ENCODE results near the gene SLC5A1. TPM values are rescaled to one million over a fixed set of nuclear protein-coding genes. Genes with fewer than 3 reads are reported as not detected.
A peak's percentile ranks its signal among the peaks of the same experiment; 100 is the strongest.
"Not testable (repeated sequence)": the region's sequence is repeated elsewhere in the genome, so short reads cannot be mapped to it uniquely, and the experiment has no call there.

Gene SLC5A1
- total and polyA plus RNA-seq, 3 donors from 2014 or later, result 3.5 to 4.8 (median 4.0) TPM

DNA sequence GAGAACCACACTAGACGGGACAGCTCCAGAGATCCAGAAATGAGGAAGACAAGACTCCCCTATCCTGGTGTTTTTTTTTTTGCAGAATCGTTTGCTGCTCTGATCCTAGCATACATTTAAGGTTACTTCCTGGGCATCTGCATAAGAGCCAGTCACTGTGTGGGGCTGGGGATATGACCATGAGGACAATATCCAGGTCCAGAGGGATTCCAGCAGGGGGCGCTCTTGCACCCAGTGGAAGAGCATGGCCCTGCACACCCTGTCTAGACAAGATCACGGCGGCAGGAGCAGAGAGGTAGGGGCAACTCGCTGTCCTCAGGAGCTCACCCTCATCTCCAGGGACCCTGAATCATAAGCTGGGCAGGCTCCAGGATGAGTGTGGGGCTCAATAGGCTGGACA is 97.6 kb downstream of the SLC5A1 start:
- intact Hi-C loops (cut with DNase I; ENCODE audit: low total_unique reads); H3K4me1 ChIP-seq; H3K9me3 ChIP-seq; H3K27me3 ChIP-seq; H3K4me3 ChIP-seq; DNase-seq; H3K36me3 ChIP-seq (ENCODE audit: low read depth, missing control alignments); H3K27ac ChIP-seq: not testable (repeated sequence)
- WGBS, 2 donors, result 54 to 58% methylated on average over 2 to 6 of the region's 6 CpGs

DNA sequence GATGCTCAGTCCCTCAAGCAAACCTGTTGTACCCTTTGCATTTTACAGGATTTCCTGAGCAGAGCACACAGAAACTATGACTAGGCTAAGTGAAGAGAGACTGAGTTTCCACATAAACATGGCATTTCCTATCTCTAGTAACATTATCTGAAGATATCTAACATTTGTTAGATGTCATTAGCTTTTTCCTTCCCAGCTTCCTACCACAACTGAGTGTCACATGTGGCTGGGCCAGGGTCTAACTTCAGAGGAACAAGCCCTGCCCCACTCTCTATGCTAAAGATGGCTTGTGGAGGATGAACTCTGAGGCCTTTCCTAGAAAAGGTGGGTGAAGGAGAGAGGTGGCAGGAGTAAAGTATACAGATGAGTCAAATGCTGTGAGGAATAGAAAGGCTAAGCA is 99.5 kb downstream of the SLC5A1 start:
- no peaks in the 10 kb centered on the region for H3K27me3 ChIP-seq
- H3K36me3 ChIP-seq (ENCODE audit: low read depth, missing control alignments), result no peaks in the 10 kb centered on the region
- intact Hi-C loops (cut with DNase I; ENCODE audit: low total_unique reads), result no loop called here
- no peaks in the 10 kb centered on the region for H3K4me1 ChIP-seq
- H3K27ac ChIP-seq, result no peak overlapping the region
- no peak overlapping the region for H3K4me3 ChIP-seq
- DNase-seq, result peak; percentile 6
- H3K9me3 ChIP-seq, result no peaks in the 10 kb centered on the region
- TF ChIP-seq, protein P1, sequence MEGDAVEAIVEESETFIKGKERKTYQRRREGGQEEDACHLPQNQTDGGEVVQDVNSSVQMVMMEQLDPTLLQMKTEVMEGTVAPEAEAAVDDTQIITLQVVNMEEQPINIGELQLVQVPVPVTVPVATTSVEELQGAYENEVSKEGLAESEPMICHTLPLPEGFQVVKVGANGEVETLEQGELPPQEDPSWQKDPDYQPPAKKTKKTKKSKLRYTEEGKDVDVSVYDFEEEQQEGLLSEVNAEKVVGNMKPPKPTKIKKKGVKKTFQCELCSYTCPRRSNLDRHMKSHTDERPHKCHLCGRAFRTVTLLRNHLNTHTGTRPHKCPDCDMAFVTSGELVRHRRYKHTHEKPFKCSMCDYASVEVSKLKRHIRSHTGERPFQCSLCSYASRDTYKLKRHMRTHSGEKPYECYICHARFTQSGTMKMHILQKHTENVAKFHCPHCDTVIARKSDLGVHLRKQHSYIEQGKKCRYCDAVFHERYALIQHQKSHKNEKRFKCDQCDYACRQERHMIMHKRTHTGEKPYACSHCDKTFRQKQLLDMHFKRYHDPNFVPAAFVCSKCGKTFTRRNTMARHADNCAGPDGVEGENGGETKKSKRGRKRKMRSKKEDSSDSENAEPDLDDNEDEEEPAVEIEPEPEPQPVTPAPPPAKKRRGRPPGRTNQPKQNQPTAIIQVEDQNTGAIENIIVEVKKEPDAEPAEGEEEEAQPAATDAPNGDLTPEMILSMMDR (IDR thresholded peaks at IDR 0.05), result no peak
- no peak for TF ChIP-seq POLR2A (IDR thresholded peaks at IDR 0.05)

DNA sequence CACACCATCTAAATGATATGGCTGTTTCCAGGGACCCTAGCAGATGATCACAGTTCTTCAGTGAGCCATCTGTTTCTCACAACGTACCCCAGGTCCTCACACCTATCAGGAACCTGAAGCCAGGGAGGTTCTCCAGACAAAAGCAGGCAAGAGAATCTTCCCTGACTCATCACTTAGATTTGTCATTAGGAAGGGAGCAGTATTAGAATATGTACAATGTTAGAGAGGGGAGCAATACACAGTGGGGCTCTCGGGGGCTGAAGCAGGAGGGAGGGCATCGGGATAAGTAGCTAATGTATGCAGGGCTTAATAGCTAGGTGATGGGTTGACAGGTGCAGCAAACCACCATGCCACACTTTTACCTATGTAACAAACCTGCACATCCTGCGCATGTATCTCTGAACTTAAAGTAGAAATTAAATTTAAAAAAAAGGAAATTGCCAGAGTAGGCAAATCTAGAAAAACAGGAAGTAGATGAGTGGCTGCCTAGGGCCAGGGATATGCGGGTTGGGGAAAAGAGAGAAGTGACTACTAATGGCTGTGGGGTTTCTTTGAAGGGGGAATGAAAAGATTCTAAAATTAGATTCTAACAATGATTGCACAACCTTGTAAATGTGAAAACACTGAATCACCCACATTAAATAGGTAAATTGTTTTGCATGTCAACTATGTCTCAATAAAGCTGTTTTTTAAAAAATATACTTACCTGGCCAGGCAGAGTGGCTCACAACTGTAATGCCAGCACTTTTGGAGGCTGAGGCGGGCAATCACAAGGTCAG is 101.6 kb downstream of the SLC5A1 start:
- intact Hi-C loops (cut with DNase I; ENCODE audit: low total_unique reads), result no loop called here
- no peaks in the 10 kb centered on the region for H3K36me3 ChIP-seq (ENCODE audit: low read depth, missing control alignments)
- no peaks in the 10 kb centered on the region for H3K9me3 ChIP-seq
- 80 to 86% methylated on average over 6 of the region's 6 CpGs for WGBS, 2 donors
- peak; percentile 8 for DNase-seq
- no peaks in the 10 kb centered on the region for H3K4me1 ChIP-seq
- H3K27me3 ChIP-seq, result no peaks in the 10 kb centered on the region
- TF ChIP-seq, protein P1 (IDR thresholded peaks at IDR 0.05), result no peak
- TF ChIP-seq POLR2A (IDR thresholded peaks at IDR 0.05), result no peak
- no peak overlapping the region for H3K4me3 ChIP-seq
- H3K27ac ChIP-seq, result no peak overlapping the region

DNA sequence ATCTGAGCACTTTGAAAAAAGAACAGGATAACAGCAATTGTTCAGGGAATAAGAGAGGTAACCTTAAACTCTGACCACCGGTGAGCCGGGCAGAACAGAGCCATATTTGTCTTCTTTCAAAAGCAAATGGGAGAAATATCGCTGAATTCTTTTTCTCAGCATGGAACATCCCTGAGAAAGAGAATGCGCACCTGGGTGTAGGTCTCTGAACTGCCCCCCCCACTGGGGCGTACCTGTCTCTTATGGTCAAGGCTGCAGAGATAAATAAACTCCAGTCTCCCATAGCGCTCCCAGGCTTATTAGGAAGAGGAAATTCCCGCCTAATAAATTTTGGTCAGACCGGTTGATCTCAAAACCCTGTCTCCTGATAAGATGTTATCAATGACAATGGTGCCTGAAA is 104.1 kb downstream of the SLC5A1 start:
- H3K27ac ChIP-seq; H3K4me1 ChIP-seq; H3K27me3 ChIP-seq; H3K36me3 ChIP-seq (ENCODE audit: low read depth, missing control alignments); H3K4me3 ChIP-seq; intact Hi-C loops (cut with DNase I; ENCODE audit: low total_unique reads); H3K9me3 ChIP-seq: not testable (repeated sequence)
- DNase-seq, result peak; percentile 1
- WGBS, 2 donors, result 79 to 90% methylated on average over 8 of the region's 8 CpGs

DNA sequence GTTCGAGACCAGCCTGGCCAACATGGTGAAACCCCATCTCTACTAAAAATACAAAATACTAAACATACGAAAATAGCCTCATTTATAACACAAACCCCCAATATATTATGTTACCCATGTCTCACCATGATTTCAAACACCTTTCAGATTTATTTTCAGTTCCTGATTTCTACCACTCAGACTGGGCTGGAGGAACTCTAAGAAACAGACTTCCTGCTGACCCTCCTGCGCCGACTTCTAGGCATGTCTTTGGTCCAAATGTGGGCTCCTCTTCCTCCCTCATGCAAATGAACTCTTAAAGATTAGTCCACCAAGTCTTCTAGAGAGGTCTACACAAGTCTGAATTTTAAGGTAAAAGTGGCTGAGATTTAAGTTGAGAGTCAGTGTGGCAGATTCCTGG is 105.3 kb downstream of the SLC5A1 start:
- H3K4me3 ChIP-seq; intact Hi-C loops (cut with DNase I; ENCODE audit: low total_unique reads); H3K4me1 ChIP-seq; H3K27me3 ChIP-seq; H3K27ac ChIP-seq; H3K36me3 ChIP-seq (ENCODE audit: low read depth, missing control alignments); H3K9me3 ChIP-seq: not testable (repeated sequence)
- peak; percentile 4 for DNase-seq
- 93 to 98% methylated on average over 4 of the region's 4 CpGs for WGBS, 2 donors

DNA sequence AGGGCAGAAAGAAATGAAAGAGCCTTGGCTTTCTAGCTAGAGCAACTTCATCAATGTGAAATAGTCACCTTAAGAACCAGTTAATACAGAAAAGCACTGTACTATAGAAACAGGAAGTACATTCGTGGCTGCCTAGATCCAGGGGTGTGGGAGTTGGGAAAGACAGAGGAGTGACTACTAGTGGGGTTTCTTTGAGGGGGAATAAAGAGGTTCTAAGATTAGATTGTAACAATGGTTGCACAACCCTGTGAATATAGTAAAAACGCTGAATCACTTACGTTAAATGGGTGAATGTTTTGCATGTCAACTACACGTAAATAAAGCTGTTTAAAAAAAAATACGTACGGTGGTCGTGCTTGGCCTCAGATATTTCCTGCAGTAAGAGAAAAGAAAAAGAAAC is 107.6 kb downstream of the SLC5A1 start:
- DNase-seq; H3K27me3 ChIP-seq; H3K27ac ChIP-seq; H3K4me3 ChIP-seq; H3K9me3 ChIP-seq; H3K36me3 ChIP-seq (ENCODE audit: low read depth, missing control alignments); intact Hi-C loops (cut with DNase I; ENCODE audit: low total_unique reads); H3K4me1 ChIP-seq: not testable (repeated sequence)
- WGBS, 2 donors, result 62 to 72% methylated on average over 7 of the region's 7 CpGs

DNA sequence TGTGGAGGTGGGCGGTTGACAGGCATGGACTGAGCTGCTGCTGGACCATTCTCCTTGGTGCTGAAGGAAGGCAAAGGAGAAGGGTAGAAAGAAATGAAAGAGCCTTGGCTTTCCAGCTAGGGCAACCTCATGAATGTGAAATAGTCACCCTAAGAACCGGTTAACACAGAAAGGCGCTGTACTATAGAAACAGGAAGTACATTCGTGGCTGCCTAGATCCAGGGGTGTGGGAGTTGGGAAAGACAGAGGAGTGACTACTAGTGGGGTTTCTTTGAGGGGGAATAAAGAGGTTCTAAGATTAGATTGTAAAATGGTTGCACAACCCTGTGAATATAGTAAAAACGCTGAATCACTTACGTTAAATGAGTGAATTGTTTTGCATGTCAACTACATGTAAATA is 108.6 kb downstream of the SLC5A1 start:
- H3K4me3 ChIP-seq; intact Hi-C loops (cut with DNase I; ENCODE audit: low total_unique reads); H3K9me3 ChIP-seq; H3K27me3 ChIP-seq; H3K36me3 ChIP-seq (ENCODE audit: low read depth, missing control alignments); H3K4me1 ChIP-seq; H3K27ac ChIP-seq: not testable (repeated sequence)
- 67 to 75% methylated on average over 6 of the region's 6 CpGs for WGBS, 2 donors
- DNase-seq, result peak; percentile 1

DNA sequence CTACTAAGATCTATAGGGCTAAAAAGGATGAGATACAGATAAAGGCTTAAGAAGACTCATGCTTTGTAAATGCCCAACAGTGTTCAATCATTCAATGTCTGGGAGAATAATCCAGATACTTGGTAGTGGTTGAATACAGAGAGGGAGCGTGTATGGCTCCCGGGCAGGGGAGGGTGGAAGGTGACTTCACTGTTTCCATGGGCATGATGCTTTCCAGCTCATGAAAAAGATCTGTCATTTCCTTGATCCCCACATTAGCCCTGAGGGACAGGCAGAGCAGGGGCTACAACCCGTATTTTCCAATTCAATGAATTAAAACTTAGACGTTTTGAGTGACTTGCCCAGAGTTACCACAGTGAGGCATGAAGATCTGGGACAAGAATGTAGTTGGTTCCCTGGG is 111.7 kb downstream of the SLC5A1 start:
- H3K4me1 ChIP-seq; H3K27me3 ChIP-seq; intact Hi-C loops (cut with DNase I; ENCODE audit: low total_unique reads); H3K27ac ChIP-seq; H3K9me3 ChIP-seq; H3K4me3 ChIP-seq; H3K36me3 ChIP-seq (ENCODE audit: low read depth, missing control alignments); DNase-seq: not testable (repeated sequence)
- WGBS, 2 donors, result 77 to 85% methylated on average over 4 of the region's 4 CpGs

DNA sequence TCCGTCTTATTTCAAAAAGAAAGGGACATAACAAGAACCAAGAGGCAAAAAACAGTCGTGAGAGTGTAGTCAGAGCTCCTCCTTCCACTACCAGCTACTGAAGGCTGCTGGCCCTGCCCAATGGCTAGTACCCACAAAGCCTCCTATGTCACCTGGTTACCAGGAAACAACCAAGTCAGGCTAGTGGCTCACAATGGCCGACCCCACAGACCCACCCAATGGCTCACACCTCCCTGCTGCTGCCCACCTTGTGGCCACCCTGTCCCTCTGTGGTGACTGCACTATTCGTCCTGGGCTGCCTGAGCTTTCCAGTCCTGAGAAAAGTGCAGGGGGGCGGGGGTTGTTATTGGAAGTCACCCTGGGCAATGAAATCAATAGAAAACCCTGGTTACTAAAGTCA is 114.6 kb downstream of the SLC5A1 start:
- H3K4me3 ChIP-seq; intact Hi-C loops (cut with DNase I; ENCODE audit: low total_unique reads); H3K36me3 ChIP-seq (ENCODE audit: low read depth, missing control alignments); H3K9me3 ChIP-seq; H3K27me3 ChIP-seq; H3K27ac ChIP-seq; H3K4me1 ChIP-seq: not testable (repeated sequence)
- 83 to 87% methylated on average over 5 of the region's 5 CpGs for WGBS, 2 donors
- DNase-seq, result peak; percentile 8
